ENCODE results near the gene LDB2.

LDB2 gene

GRCh38 chr4:16598597-16599206, 299.7 kb downstream of the LDB2 start:
- no peak overlapping the region for H3K4me3 ChIP-seq (ENCODE audit: low read depth, low read length)
- no peak for DNase-seq (ENCODE audit: low read depth)
- no peak for TF ChIP-seq CTCF (IDR thresholded peaks at IDR 0.05; ENCODE audit: insufficient read depth, low read depth, low read length, missing control alignments)

DNA sequence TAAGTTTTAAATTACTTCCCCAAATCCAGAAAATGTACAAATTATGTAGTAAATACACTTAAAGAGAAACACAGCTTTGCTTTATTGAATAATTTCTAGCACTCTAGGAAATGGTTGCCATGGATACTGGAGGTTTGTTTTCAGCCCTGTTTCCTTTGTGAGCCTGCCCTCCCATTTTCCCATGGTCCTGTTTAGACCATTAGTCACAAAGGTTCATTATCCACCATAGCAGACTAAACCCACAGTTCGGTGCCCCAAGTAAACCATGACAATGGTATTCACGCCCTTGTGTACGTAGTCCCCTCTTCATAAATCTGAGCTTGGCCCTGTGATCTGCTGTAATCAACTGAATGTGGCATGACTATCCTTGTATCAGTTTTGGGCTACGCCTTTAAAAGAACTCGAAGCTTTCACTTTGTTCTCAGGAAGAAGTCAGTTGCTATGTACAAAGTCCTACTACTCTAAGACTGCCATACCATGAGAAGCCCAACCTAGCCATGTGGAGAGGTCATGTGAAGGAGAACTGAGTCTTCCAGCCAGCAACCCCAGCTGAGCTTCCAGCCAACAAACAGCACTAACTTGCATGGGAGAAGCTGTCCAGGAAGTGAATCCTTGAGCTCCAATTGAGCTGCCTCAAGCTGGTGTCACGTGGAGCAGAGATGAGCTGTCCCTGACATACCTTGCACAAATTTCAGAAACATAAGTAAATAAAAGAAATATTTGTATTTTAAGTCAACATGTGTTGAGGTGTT, 300.4 kb downstream of the LDB2 start:
- no peak for DNase-seq (ENCODE audit: low read depth)
- H3K4me3 ChIP-seq (ENCODE audit: low read depth, low read length): no peak overlapping the region
- no peak for TF ChIP-seq CTCF (IDR thresholded peaks at IDR 0.05; ENCODE audit: insufficient read depth, low read depth, low read length, missing control alignments)

GRCh38 chr4:16597443-16597842, 301.0 kb downstream of the LDB2 start:
- no peak for DNase-seq (ENCODE audit: low read depth)
- TF ChIP-seq CTCF (IDR thresholded peaks at IDR 0.05; ENCODE audit: insufficient read depth, low read depth, low read length, missing control alignments): no peak
- H3K4me3 ChIP-seq (ENCODE audit: low read depth, low read length): no peak overlapping the region

GRCh38 chr4:16596267-16596666, 302.2 kb downstream of the LDB2 start:
- DNase-seq (ENCODE audit: low read depth): no peak
- no peak overlapping the region for H3K4me3 ChIP-seq (ENCODE audit: low read depth, low read length)
- no peak for TF ChIP-seq CTCF (IDR thresholded peaks at IDR 0.05; ENCODE audit: insufficient read depth, low read depth, low read length, missing control alignments)

DNA sequence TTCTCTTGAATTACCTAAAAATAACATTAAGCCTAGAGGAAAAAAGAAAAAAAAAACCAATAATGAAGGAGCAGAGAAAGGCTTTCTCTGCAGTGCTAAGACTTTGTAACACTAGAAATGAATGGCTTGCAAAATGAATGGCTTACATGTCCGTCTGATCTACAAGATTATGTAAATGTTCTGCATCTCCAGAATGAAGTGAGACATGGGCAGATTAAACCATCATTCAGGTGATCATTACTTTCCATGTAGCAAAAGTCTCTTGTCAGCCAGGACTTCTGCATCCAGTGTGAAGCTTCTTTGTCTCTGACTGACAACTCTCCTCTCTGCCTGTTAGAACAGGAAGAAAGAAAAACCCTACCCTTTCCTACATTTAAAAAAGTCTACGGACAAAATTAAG, 304.3 kb downstream of the LDB2 start:
- no peak for TF ChIP-seq CTCF (IDR thresholded peaks at IDR 0.05; ENCODE audit: insufficient read depth, low read depth, low read length, missing control alignments)
- no peak overlapping the region for H3K4me3 ChIP-seq (ENCODE audit: low read depth, low read length)
- DNase-seq (ENCODE audit: low read depth): no peak

GRCh38 chr4:16593386-16593785, 305.1 kb downstream of the LDB2 start:
- no peak for DNase-seq (ENCODE audit: low read depth)
- no peak overlapping the region for H3K4me3 ChIP-seq (ENCODE audit: low read depth, low read length)
- no peak for TF ChIP-seq CTCF (IDR thresholded peaks at IDR 0.05; ENCODE audit: insufficient read depth, low read depth, low read length, missing control alignments)

Data from GM12865 (cell line).